ENCODE data around the gene IFIT1.

The IFIT1 gene

DNA sequence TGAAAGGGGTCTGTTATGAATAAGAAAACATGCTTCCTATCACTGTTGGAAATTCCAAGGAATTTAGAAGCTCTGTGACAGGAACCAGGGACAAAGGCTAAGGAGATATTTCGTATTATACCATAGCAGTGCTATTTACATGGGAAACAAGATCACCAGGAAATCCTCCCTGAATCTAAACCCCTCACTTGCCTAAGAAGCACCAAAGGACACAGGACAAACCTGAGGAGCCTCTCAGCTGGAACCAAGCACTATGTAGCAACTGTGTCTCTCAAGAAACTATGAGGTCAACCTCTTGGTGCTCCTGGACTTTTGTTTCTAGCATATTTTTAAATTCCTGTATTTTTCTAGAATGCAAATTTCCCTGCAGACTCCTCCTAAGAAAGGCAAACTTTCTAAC, 35.3 kb upstream of the IFIT1 start:
- Histone ChIP-seq H3K79me2 (ENCODE audit: insufficient read depth, low read length) (no peaks in the 10 kb centered on the region), H3F3A (ENCODE audit: insufficient read depth, low read length) (no peaks in the 10 kb centered on the region), H3K27me3 (ENCODE audit: insufficient read depth, low read length) (no peaks in the 10 kb centered on the region), H2AFZ (ENCODE audit: low read length) (no peak overlapping the region), H3K4me1 (ENCODE audit: insufficient read depth, low read length, severe bottlenecking) (no peaks in the 10 kb centered on the region), H3K9ac (ENCODE audit: low read length) (no peak overlapping the region), H4K20me1 (ENCODE audit: insufficient read depth, low read length) (no peaks in the 10 kb centered on the region), H3K9me2 (ENCODE audit: low read depth, low read length) (no peaks in the 10 kb centered on the region), H3K4me3 (ENCODE audit: low read depth, low read length, poor library complexity, severe bottlenecking) (no peak overlapping the region), H3K4me2 (ENCODE audit: low read length) (no peak overlapping the region), H3K36me3 (ENCODE audit: insufficient read depth, low read length) (no peaks in the 10 kb centered on the region), H3K9me3 (ENCODE audit: low read length) (no peaks in the 10 kb centered on the region), H3K27ac (ENCODE audit: low read depth, low read length, poor library complexity, severe bottlenecking) (no peak overlapping the region)
- TF ChIP-seq, protein P1, sequence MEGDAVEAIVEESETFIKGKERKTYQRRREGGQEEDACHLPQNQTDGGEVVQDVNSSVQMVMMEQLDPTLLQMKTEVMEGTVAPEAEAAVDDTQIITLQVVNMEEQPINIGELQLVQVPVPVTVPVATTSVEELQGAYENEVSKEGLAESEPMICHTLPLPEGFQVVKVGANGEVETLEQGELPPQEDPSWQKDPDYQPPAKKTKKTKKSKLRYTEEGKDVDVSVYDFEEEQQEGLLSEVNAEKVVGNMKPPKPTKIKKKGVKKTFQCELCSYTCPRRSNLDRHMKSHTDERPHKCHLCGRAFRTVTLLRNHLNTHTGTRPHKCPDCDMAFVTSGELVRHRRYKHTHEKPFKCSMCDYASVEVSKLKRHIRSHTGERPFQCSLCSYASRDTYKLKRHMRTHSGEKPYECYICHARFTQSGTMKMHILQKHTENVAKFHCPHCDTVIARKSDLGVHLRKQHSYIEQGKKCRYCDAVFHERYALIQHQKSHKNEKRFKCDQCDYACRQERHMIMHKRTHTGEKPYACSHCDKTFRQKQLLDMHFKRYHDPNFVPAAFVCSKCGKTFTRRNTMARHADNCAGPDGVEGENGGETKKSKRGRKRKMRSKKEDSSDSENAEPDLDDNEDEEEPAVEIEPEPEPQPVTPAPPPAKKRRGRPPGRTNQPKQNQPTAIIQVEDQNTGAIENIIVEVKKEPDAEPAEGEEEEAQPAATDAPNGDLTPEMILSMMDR (IDR thresholded peaks at IDR 0.05; ENCODE audit: low read length) = no peak
- TF ChIP-seq EZH2 (IDR thresholded peaks at IDR 0.05; ENCODE audit: borderline replicate concordance, low read length) = no peak

DNA sequence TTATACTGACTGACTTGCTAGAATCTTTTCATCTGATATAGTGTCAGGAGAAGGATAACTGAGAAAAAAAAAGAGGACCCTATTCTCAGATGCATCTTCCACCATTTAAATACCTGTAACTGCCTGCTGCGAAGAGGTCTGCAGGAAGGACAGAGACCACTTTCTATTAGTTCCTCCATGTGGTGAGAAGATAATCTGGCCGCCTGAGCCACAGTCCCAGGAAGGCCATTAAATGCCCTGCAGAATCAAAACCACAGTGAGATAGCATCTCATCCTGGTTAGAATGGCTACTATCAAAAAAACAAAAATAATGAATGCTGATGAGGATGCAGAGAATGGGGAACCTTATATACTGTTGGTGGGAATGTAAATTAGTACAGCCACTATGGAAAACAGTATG, 34.4 kb upstream of the IFIT1 start:
- H3K9ac ChIP-seq (ENCODE audit: low read length) = no peak overlapping the region
- TF ChIP-seq EZH2 (IDR thresholded peaks at IDR 0.05; ENCODE audit: borderline replicate concordance, low read length) = no peak
- H3K4me3 ChIP-seq (ENCODE audit: low read depth, low read length, poor library complexity, severe bottlenecking) = no peak overlapping the region
- no peaks in the 10 kb centered on the region for H3K79me2 ChIP-seq (ENCODE audit: insufficient read depth, low read length)
- no peaks in the 10 kb centered on the region for H3K4me1 ChIP-seq (ENCODE audit: insufficient read depth, low read length, severe bottlenecking)
- H3K9me2 ChIP-seq (ENCODE audit: low read depth, low read length) = no peaks in the 10 kb centered on the region
- no peaks in the 10 kb centered on the region for H3K9me3 ChIP-seq (ENCODE audit: low read length)
- no peak overlapping the region for H3K27ac ChIP-seq (ENCODE audit: low read depth, low read length, poor library complexity, severe bottlenecking)
- H3K36me3 ChIP-seq (ENCODE audit: insufficient read depth, low read length) = no peaks in the 10 kb centered on the region
- no peaks in the 10 kb centered on the region for H3K27me3 ChIP-seq (ENCODE audit: insufficient read depth, low read length)
- H3K4me2 ChIP-seq (ENCODE audit: low read length) = no peak overlapping the region
- no peaks in the 10 kb centered on the region for H3F3A ChIP-seq (ENCODE audit: insufficient read depth, low read length)
- no peaks in the 10 kb centered on the region for H4K20me1 ChIP-seq (ENCODE audit: insufficient read depth, low read length)
- H2AFZ ChIP-seq (ENCODE audit: low read length) = no peak overlapping the region

DNA sequence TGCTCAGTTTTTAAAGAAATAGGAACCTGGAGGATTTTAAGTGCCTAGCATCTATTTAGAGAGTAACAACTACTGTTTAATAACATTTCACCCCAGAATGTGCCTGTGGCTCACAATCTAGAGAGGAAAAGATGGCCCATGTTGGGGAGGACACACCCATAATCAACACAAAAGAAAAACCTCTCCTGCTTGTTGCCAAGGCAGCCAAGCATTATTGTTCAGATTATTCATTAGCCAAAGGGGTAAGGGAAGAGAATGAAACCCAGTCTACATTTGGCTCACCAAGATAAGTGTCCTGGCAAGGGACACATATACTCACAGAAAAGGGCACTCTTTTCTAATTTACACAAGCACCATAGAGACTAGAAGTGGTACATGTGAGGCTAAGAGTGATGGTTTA, 32.3 kb upstream of the IFIT1 start:
- no peaks in the 10 kb centered on the region for H3K79me2 ChIP-seq (ENCODE audit: insufficient read depth, low read length)
- no peaks in the 10 kb centered on the region for H3K9me2 ChIP-seq (ENCODE audit: low read depth, low read length)
- H3K4me3 ChIP-seq (ENCODE audit: low read depth, low read length, poor library complexity, severe bottlenecking) = no peak overlapping the region
- no peaks in the 10 kb centered on the region for H4K20me1 ChIP-seq (ENCODE audit: insufficient read depth, low read length)
- no peaks in the 10 kb centered on the region for H3K36me3 ChIP-seq (ENCODE audit: insufficient read depth, low read length)
- no peaks in the 10 kb centered on the region for H3K9me3 ChIP-seq (ENCODE audit: low read length)
- no peaks in the 10 kb centered on the region for H3F3A ChIP-seq (ENCODE audit: insufficient read depth, low read length)
- H3K4me1 ChIP-seq (ENCODE audit: insufficient read depth, low read length, severe bottlenecking) = no peaks in the 10 kb centered on the region
- no peaks in the 10 kb centered on the region for H3K27me3 ChIP-seq (ENCODE audit: insufficient read depth, low read length)
- TF ChIP-seq EZH2 (IDR thresholded peaks at IDR 0.05; ENCODE audit: borderline replicate concordance, low read length) = no peak
- no peak overlapping the region for H3K4me2 ChIP-seq (ENCODE audit: low read length)
- H3K27ac ChIP-seq (ENCODE audit: low read depth, low read length, poor library complexity, severe bottlenecking) = no peak overlapping the region
- H2AFZ ChIP-seq (ENCODE audit: low read length) = no peak overlapping the region
- H3K9ac ChIP-seq (ENCODE audit: low read length) = no peak overlapping the region

DNA sequence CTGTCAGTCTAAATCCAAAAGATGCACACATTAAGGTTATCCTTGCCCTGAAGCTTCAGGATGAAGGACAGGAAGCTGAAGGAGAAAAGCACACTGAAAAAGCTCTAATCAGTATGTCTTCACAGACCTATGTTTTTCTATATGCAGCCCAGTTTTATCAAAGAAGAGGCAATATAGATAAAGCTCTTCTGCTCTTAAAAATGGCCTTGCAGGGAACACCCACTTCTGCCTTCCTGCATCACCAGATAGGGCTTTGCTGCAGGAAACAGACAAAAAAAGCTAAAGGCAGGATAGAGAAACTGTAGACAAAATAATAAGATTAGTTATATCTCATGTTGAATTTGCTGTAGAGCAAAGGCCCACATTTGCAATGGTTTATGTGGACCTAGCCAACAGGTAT, 29.5 kb upstream of the IFIT1 start:
- Histone ChIP-seq H3K4me2 (ENCODE audit: low read length) (no peak overlapping the region), H3F3A (ENCODE audit: insufficient read depth, low read length) (no peaks in the 10 kb centered on the region), H2AFZ (ENCODE audit: low read length) (no peak overlapping the region), H3K9me3 (ENCODE audit: low read length) (no peaks in the 10 kb centered on the region), H3K27me3 (ENCODE audit: insufficient read depth, low read length) (no peaks in the 10 kb centered on the region), H3K4me1 (ENCODE audit: insufficient read depth, low read length, severe bottlenecking) (no peaks in the 10 kb centered on the region), H3K4me3 (ENCODE audit: low read depth, low read length, poor library complexity, severe bottlenecking) (no peak overlapping the region), H3K79me2 (ENCODE audit: insufficient read depth, low read length) (no peaks in the 10 kb centered on the region), H3K9me2 (ENCODE audit: low read depth, low read length) (no peaks in the 10 kb centered on the region), H3K27ac (ENCODE audit: low read depth, low read length, poor library complexity, severe bottlenecking) (no peak overlapping the region), H3K36me3 (ENCODE audit: insufficient read depth, low read length) (no peaks in the 10 kb centered on the region), H3K9ac (ENCODE audit: low read length) (no peak overlapping the region), H4K20me1 (ENCODE audit: insufficient read depth, low read length) (no peaks in the 10 kb centered on the region)
- TF ChIP-seq, protein P1 (IDR thresholded peaks at IDR 0.05; ENCODE audit: low read length) = no peak
- TF ChIP-seq EZH2 (IDR thresholded peaks at IDR 0.05; ENCODE audit: borderline replicate concordance, low read length) = no peak
